Bone marrow (tissue), 2 donors: ENCODE data around the gene NKG7.

Experiments
- DNase-seq, 2 donors: peaks; one replicate each; lab custom pipeline; 2025; lab: John Stamatoyannopoulos, UW

The NKG7 gene

GRCh38 chr19:51338563-51339312, 33.7 kb downstream of the NKG7 start:
- peak; percentile 19 to 92 for DNase-seq

GRCh38 chr19:51337861-51338562, 34.4 kb downstream of the NKG7 start:
- DNase-seq, result no peak

GRCh38 chr19:51337141-51337860, 35.2 kb downstream of the NKG7 start:
- no peak for DNase-seq

GRCh38 chr19:51333836-51334460, 38.5 kb downstream of the NKG7 start:
- no peak for DNase-seq

- DNase-seq, result no peak
These were observed 40.7 kb downstream of the NKG7 start for GRCh38 chr19:51331716-51332115.

- DNase-seq, result no peak
These were observed 41.3 kb downstream of the NKG7 start for GRCh38 chr19:51331193-51331592.

- DNase-seq, result no peak
These were observed 42.1 kb downstream of the NKG7 start for GRCh38 chr19:51330366-51330765.

- no peak for DNase-seq
These were observed 43.0 kb downstream of the NKG7 start for GRCh38 chr19:51329411-51329810.

- DNase-seq, result peak in 1 of 2 donors; percentile 51
These were observed 45.1 kb downstream of the NKG7 start for GRCh38 chr19:51327066-51328001.

- DNase-seq, result no peak
These were observed 46.0 kb downstream of the NKG7 start for GRCh38 chr19:51326216-51327065.

GRCh38 chr19:51325161-51325976, 47.1 kb downstream of the NKG7 start:
- peak in 1 of 2 donors; percentile 10 for DNase-seq

- DNase-seq, result no peak
These were observed 48.3 kb downstream of the NKG7 start for GRCh38 chr19:51324167-51324481.

- no peak for DNase-seq
These were observed 48.8 kb downstream of the NKG7 start for GRCh38 chr19:51323481-51324166.

- no peak for DNase-seq
These were observed 50.7 kb downstream of the NKG7 start for GRCh38 chr19:51321799-51322198.
